Measurements from ENCODE around the gene FAM216B.

Gene FAM216B

DNA sequence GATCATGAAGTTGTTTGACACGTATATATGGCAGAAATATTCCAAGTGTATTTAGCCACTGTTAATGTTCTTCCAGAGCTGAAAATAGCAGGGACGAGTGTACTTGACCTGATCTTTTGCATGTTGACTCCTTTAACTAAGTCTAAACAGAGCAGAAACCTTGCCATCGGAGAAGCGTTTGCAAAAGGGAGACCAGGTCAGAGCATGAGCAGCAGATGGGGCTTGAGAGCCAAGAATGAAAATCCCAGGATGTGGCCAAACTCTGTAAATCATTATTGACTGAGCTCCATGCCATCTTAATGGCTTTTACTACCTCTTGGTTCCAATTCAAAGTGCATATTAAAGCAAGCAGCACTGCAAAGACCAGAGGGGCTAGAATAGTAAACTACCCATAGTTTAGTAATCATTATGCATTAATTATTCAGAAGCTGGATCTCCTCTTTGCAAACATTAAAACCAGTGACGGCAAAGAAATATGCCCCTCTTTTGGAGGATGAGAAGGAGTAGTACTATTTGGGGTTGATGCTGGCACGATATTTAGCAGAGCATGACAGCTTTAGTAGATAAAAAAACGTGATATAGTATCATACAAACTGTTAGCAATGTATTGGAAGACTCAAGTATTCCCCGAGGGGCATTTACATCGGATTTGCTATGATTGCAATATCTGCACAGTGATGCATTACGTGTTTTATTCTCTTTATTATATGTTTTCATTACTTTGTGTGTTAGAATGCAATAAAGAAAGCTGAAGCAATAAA, 55.7 kb downstream of the FAM216B start:
- Histone ChIP-seq H3K27me3 (replicated peaks) (no peaks in the 10 kb centered on the region), H3K4me3 (ENCODE audit: low read depth, low read length) (no peak overlapping the region), H3K36me3 (replicated peaks) (no peaks in the 10 kb centered on the region), H3K27ac (peak overlapping the region; percentile 88)
- TF ChIP-seq CTCF (IDR thresholded peaks at IDR 0.05; ENCODE audit: low read depth, low read length, missing control alignments) = peak; percentile 73
- in situ Hi-C loops (cut with HindIII; ENCODE audit: low pct_ligation_motif_present, low sequenced_read_pairs) = no loop called here
- DNase-seq = peak; percentile 68

All from brain microvascular endothelial cell (primary cell).